Right ventricle myocardium inferior (tissue), 1 donor: ENCODE measurements around the gene TEX19. TPM values are rescaled to one million over a fixed set of nuclear protein-coding genes. Genes with fewer than 3 reads are reported as not detected.

Experiments
- ATAC-seq: fragments of 200-7000 bp; cut with Tn5 transposase; one replicate; pipeline ENCODE4 v1.9.1; 2020; ENCODE audit warnings: mild to moderate bottlenecking, moderate library complexity
- DNase-seq: peaks from one replicate; pipeline ENCODE4 v3.0.0; 2021; ENCODE audit errors: missing footprints
- intact Hi-C: fragments of 100-400 bp; cut with DNase I; formaldehyde crosslinking; loops from one replicate; pipeline ENCODE4 v1.11.0; 2022
- total RNA-seq: library from RNA; stranded (reverse); fragmentation: NEBNext Ultra II Directional; extraction: Animal tissue kit (Norgen Biotek cat#: 25700); gene quantifications from one replicate; pipeline ENCODE4 v1.2.1, GENCODE V29; 2021
- donor health status: DM: no; HTN: yes; CAD: no; lungs with severe emphysema.

TEX19 gene
- total RNA-seq, 1 donor from 2014 or later: not detected

DNA sequence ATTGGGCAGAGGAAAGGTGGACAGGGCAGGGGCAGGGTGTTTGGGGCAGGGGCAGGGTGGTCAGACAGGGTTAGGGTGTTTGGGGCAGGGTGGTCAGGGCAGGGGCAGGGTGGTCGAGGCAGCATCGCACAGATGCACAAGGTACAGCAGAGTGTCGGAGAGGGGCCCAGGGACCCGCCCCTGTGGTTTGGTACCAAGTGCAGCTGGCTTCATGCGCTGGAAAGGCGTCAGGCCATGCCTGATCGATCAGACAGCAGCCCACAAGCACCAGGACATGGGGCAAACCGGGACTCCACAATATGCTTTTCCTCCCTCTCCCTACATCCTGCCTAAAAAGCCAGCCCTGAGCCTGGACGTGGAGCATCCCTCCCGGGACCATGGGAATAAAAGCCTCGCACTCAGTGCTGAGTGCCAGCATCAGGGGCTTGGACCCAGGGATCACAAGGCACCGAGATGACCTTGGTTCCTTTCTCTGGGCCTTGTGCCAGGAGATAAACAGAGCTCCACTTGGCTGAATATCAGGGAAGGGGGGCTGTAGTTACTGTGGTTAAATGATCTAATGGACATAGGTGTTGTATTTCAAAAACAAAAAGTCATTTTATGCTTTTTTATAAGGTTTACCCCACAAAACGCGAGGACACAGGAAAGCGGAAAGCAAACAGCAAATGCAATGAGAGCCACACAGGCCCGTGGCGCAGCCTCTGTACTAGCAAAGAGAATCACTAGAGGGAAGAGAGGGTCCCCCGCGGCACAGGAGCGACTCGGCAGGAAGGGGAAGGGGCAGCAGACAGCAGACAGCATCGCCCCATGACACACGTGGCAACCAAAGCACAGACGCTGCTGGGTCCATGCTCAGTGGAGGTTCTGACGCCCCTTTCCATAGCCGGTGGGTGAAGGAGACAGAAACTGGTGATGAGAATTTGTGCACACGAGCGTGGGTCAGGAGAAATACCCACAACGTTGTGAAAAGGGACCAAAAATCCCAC, 53.8 kb downstream of the TEX19 start:
- DNase-seq (no peak), ATAC-seq (no peak)
- intact Hi-C loops: no loop called here

Other genes starting within 250 kb of the TEX19 start
- 7.9 TPM for gene CCDC57, start 146.4 kb upstream of the TEX19 start, total RNA-seq
- gene SLC16A3, start 130.2 kb upstream of the TEX19 start, total RNA-seq: 10.4 TPM
- gene CSNK1D, start 85.5 kb upstream of the TEX19 start, total RNA-seq: 62.6 TPM
- gene CD7, start 41.6 kb upstream of the TEX19 start, total RNA-seq: 0.73 TPM
- gene SECTM1, start 25.5 kb upstream of the TEX19 start, total RNA-seq: 4.9 TPM
- 0.76 TPM for gene UTS2R, start 12.5 kb downstream of the TEX19 start, total RNA-seq
- gene HEXD, start 59.1 kb downstream of the TEX19 start, total RNA-seq: 14.4 TPM
- gene OGFOD3, start 59.3 kb downstream of the TEX19 start, total RNA-seq: 23.5 TPM
- gene CYBC1, start 91.5 kb downstream of the TEX19 start, total RNA-seq: 29.4 TPM
- gene NARF, start 99.5 kb downstream of the TEX19 start, total RNA-seq: 72.7 TPM
- gene FOXK2, start 160.5 kb downstream of the TEX19 start, total RNA-seq: 39.4 TPM